ENCODE data around the gene AGTR1. TPM values are rescaled to one million over a fixed set of nuclear protein-coding genes. Genes with fewer than 3 reads are reported as not detected.
"Not testable (repeated sequence)": the region's sequence is repeated elsewhere in the genome, so short reads cannot be mapped to it uniquely, and the experiment has no call there.

Gene AGTR1
- total RNA-seq, 2 experiments from 2014 or later: not detected

DNA sequence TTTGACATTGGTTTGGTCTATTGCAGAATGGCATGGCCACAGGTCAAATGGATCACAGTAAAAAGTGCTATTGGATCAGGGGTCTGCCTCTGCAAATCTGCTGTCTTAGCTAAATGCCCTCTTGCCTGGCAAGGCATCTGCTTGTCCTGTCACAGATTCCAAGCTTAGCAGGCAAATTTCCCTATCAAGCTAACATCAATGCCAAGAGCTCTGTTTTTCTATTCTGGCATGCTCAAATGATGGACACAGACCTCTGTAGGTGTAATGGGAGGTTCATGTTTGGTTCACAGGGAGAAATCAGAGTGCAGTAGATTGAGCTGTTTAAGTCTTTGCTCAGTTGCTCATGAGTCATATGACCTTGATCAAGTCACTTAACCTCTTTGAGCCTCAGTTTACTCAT, 75.1 kb downstream of the AGTR1 start:
- intact Hi-C loops (cut with DNase I, micrococcal nuclease): no loop called here
- no peak overlapping the region for H3K27ac Mint-ChIP-seq
- H3K4me3 Mint-ChIP-seq: no peak overlapping the region
- DNase-seq (no peak), ATAC-seq (no peak)
- no peaks in the 10 kb centered on the region for H3K36me3 Mint-ChIP-seq (ENCODE audit: low read depth)
- no peaks in the 10 kb centered on the region for H3K4me1 Mint-ChIP-seq
- peaks cover 3% of the 10 kb centered on the region for H3K9me3 Mint-ChIP-seq (ENCODE audit: low read depth)
- H3K27me3 Mint-ChIP-seq: no peaks in the 10 kb centered on the region
- CTCF ChIA-PET: no interaction called here
- POLR2A ChIA-PET: no interaction called here

DNA sequence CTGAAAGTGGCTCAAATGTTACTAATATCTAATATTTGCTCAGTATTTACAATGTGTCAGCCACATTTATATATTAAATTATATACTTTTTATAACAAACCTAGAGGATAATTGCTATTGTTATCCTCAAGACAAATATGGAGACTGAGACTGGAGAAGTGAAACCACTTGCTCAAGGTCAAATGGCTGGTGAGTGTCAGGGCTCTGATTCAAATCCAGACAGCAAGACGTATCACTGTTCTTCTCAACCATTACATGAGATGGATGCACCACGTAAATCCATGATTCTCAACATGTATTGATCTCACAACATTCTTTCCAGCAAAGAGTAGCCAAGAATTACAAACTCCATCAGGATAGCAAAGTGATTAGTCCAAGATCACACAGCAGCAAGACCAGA, 76.1 kb downstream of the AGTR1 start:
- Mint-ChIP-seq H3K27me3 (no peaks in the 10 kb centered on the region), H3K36me3 (ENCODE audit: low read depth) (no peaks in the 10 kb centered on the region), H3K4me1 (no peaks in the 10 kb centered on the region), H3K9me3 (ENCODE audit: low read depth) (peaks cover 3% of the 10 kb centered on the region), H3K27ac (no peak overlapping the region), H3K4me3 (no peak overlapping the region)
- CTCF ChIA-PET: no interaction called here
- ATAC-seq (no peak), DNase-seq (no peak)
- POLR2A ChIA-PET: no interaction called here
- intact Hi-C loops (cut with DNase I, micrococcal nuclease): no loop called here

DNA sequence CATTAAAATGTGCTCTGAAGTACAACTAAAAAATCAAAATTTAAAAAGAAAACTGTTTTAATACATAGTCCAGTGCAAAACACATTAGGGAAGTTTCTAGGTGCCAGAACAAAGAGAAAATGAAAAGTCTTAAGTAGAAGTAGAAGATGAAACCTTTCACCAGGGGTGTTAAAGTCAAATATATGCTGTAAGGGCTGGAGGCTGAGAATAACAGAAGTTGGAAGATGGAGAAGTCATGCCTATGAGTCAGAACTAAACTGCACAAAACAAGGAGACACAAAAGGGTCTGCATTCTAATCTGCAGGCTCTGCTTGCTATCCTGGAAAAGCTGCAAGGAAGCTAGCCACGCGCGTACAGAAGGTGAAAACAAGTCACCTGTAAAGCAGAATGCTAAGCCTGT, 81.2 kb downstream of the AGTR1 start:
- Mint-ChIP-seq H3K27me3 (no peaks in the 10 kb centered on the region), H3K9me3 (ENCODE audit: low read depth) (no peaks in the 10 kb centered on the region), H3K4me3 (no peak overlapping the region), H3K27ac (no peak overlapping the region), H3K36me3 (ENCODE audit: low read depth) (no peaks in the 10 kb centered on the region), H3K4me1 (no peaks in the 10 kb centered on the region)
- intact Hi-C loops (cut with DNase I, micrococcal nuclease): no loop called here
- ChIA-PET POLR2A (no interaction called here), CTCF (no interaction called here)
- DNase-seq (no peak), ATAC-seq (no peak)

DNA sequence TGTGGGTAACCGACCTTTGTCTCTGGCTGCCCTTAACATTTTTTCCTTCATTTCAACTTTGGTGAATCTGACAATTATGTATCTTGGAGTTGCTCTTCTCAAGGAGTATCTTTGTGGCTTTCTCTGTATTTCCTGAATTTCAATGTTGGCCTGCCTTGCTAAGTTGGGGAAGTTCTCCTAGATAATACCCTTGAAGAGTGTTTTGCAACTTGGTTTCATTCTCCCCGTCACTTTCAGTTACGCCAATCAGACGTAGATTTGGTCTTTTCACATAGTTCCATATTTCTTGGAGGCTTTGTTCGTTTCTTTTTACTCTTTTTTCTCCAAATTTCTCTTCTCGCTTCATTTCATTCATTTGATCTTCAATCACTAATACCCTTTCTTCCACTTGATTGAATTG, 87.3 kb downstream of the AGTR1 start:
- H3K36me3 Mint-ChIP-seq (ENCODE audit: low read depth): not testable (repeated sequence)

DNA sequence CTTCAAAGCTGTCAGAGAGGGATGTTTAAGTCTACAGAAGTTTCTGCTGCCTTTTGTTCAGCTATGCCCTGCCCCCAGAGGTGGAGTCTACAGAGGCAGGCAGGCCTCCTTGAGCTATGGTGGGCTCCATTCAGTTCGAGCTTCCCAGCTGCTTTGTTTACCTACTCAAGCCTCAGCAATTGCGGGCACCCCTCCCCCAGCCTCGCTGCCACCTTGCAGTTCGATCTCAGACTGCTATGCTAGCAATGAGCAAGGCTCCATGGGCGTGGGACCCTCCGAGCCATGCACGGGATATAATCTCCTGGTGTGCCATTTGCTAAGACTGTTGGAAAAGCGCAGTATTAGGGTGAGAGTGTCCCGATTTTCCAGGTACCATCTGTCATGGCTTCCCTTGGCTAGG, 88.5 kb downstream of the AGTR1 start:
- DNase-seq; H3K4me1 Mint-ChIP-seq; intact Hi-C loops (cut with DNase I, micrococcal nuclease); ATAC-seq; CTCF ChIA-PET; H3K4me3 Mint-ChIP-seq; POLR2A ChIA-PET; H3K27me3 Mint-ChIP-seq; H3K9me3 Mint-ChIP-seq (ENCODE audit: low read depth); H3K36me3 Mint-ChIP-seq (ENCODE audit: low read depth); H3K27ac Mint-ChIP-seq: not testable (repeated sequence)

More for the DNA sequence above, 87.3 kb downstream of the AGTR1 start:
- intact Hi-C loops (cut with DNase I, micrococcal nuclease); H3K27me3 Mint-ChIP-seq; CTCF ChIA-PET; ATAC-seq; H3K27ac Mint-ChIP-seq; POLR2A ChIA-PET; H3K9me3 Mint-ChIP-seq (ENCODE audit: low read depth); DNase-seq; H3K4me3 Mint-ChIP-seq; H3K4me1 Mint-ChIP-seq: not testable (repeated sequence)

DNA sequence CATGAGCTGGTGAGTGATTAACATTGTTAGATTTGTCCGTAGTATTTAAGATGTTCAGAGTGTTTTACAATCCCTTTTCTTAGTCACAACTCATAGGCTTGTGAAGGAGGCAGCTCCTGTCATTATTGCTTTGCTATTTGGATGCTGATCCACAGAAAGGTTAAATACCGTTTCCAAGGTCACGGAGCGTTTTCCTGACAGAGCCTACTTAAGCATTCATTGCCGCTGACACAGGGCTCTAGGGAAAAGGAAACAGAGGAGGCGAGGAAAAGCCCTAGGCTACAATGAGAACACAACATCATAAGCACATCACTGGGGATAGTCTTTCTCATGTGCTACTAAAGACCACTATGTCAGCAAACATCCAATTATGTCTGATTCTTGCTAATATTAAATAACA, 91.4 kb downstream of the AGTR1 start:
- H3K36me3 Mint-ChIP-seq (ENCODE audit: low read depth): no peaks in the 10 kb centered on the region
- CTCF ChIA-PET: interaction anchor here (1.2 kb wide), 1 partner anchor 9 kb away, joined by 3 read pairs; no protein-coding TSS in a partner anchor
- no peaks in the 10 kb centered on the region for H3K4me1 Mint-ChIP-seq

DNA sequence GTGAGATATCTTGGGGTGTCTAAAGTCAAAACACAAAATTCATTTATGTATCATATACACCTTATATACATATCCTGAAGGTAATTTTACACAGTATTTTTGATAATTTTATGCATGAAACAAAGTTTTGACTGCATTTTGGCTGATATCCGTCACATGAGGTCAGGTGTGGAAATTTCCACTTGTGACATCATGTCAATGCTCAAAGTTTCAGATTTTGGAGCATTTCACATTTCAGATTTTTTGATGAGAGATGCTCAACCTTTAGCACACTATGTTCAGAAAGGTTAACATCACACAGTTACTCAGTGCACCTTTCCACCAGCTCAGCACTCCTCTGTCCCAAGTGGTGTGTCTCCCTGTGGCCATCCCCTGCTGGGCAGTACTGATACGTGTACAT, 92.2 kb downstream of the AGTR1 start:
- Mint-ChIP-seq H3K36me3 (ENCODE audit: low read depth) (no peaks in the 10 kb centered on the region), H3K4me1 (no peaks in the 10 kb centered on the region), H3K9me3 (ENCODE audit: low read depth) (no peaks in the 10 kb centered on the region), H3K27me3 (peaks cover 2% of the 10 kb centered on the region), H3K27ac (no peak overlapping the region), H3K4me3 (no peak overlapping the region)
- no peak for DNase-seq
- intact Hi-C loops (cut with DNase I, micrococcal nuclease): no loop called here
- POLR2A ChIA-PET: no interaction called here
- ATAC-seq: no peak
- CTCF ChIA-PET: no interaction called here

More for the DNA sequence above, 91.4 kb downstream of the AGTR1 start:
- Mint-ChIP-seq H3K27me3 (peaks cover 2% of the 10 kb centered on the region), H3K9me3 (ENCODE audit: low read depth) (no peaks in the 10 kb centered on the region), H3K4me3 (no peak overlapping the region), H3K27ac (no peak overlapping the region)
- intact Hi-C loops (cut with DNase I, micrococcal nuclease): no loop called here
- POLR2A ChIA-PET: no interaction called here
- ATAC-seq: no peak
- DNase-seq: no peak

DNA sequence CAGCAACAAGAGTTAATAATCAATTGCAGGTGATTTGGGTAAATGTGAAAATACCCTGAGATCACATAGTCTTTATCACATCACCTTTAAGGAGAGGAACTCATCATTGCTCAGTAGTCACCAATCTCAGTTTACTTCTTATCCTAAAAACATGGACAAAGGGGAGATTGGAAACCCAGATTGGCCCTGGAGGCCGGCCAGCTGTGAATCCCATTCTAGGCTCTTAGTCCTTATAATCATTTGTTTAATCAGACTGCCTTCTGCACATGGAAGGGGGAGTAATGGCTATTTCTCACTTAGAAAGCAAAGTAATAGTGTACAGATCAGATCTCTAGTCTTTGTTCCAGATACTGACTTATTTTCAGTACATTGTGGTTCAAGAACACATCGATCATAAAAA, 92.7 kb downstream of the AGTR1 start:
- no peak for DNase-seq
- Mint-ChIP-seq H3K27me3 (peaks cover 2% of the 10 kb centered on the region), H3K9me3 (ENCODE audit: low read depth) (no peaks in the 10 kb centered on the region), H3K4me3 (no peak overlapping the region), H3K36me3 (ENCODE audit: low read depth) (no peaks in the 10 kb centered on the region), H3K27ac (no peak overlapping the region), H3K4me1 (no peaks in the 10 kb centered on the region)
- ChIA-PET POLR2A (no interaction called here), CTCF (no interaction called here)
- intact Hi-C loops (cut with DNase I, micrococcal nuclease): no loop called here
- no peak for ATAC-seq

DNA sequence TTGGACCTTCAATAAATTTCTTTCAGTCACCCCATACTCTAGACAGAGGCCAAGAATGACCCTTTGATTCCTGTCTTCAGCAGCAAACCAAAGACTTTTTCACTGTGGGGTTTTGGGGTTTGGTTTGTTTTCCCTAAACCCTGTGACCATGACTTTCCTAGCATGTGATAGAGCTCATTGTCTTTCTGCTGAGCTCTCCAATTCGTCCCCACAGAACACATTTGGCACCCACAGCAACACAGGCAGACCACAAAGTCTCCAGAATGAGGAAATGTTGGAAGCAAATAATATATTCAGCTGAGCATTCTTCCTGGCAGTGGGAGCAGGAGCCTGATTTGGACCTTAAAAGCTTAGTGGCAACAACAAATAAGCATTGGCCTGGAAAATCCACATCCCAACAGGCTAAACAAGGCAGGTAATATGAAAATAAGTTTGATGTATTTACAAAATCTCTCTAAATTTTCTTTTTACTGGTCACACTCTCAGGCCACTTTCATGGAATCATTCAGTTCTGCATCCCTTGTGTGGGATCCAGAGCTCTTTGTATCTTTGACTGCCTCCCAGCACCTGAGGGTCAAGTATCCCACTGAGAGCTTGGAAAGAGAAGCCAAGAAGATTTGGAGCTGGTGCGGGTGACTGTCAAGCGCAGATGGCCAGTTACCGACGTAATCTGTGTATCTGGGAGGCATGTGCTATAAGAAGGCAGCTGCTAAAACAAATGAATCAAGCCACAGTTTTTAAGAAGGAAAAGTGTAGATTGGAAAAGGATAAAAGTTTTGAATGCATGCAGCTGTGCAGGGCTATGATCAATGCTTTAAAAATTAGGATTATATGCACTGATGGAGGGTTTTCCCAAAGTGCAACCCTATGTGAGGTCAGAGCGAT, 93.4 kb downstream of the AGTR1 start:
- no peak for DNase-seq
- no peak for ATAC-seq
- Mint-ChIP-seq H3K4me3 (no peak overlapping the region), H3K4me1 (no peaks in the 10 kb centered on the region), H3K27ac (no peak overlapping the region), H3K36me3 (ENCODE audit: low read depth) (no peaks in the 10 kb centered on the region), H3K9me3 (ENCODE audit: low read depth) (no peaks in the 10 kb centered on the region), H3K27me3 (peaks cover 2% of the 10 kb centered on the region)
- CTCF ChIA-PET: no interaction called here
- intact Hi-C loops (cut with DNase I, micrococcal nuclease): no loop called here
- POLR2A ChIA-PET: no interaction called here

DNA sequence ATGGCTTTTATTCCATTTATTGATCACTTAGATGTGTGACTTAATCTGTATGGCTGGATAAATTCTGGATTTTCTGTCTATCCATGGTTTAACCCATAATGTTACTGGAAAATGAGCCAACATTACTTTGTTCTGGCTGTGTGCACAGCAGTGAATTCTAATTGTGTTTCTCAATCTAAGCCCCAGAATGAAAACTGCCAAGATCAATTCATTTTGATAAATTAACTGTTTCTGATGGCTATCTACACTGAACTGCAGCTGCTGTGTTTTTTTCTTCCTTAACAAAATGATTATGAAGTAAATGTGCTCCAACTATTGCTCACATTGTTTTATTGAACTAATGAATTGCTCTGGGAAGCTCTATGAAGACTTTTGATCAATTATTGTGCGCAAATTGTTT, 94.2 kb downstream of the AGTR1 start:
- Mint-ChIP-seq H3K27ac (no peak overlapping the region), H3K27me3 (peaks cover 2% of the 10 kb centered on the region), H3K4me3 (no peak overlapping the region), H3K9me3 (ENCODE audit: low read depth) (no peaks in the 10 kb centered on the region), H3K36me3 (ENCODE audit: low read depth) (no peaks in the 10 kb centered on the region), H3K4me1 (no peaks in the 10 kb centered on the region)
- no peak for ATAC-seq
- ChIA-PET POLR2A (no interaction called here), CTCF (no interaction called here)
- DNase-seq: no peak
- intact Hi-C loops (cut with DNase I, micrococcal nuclease): no loop called here

DNA sequence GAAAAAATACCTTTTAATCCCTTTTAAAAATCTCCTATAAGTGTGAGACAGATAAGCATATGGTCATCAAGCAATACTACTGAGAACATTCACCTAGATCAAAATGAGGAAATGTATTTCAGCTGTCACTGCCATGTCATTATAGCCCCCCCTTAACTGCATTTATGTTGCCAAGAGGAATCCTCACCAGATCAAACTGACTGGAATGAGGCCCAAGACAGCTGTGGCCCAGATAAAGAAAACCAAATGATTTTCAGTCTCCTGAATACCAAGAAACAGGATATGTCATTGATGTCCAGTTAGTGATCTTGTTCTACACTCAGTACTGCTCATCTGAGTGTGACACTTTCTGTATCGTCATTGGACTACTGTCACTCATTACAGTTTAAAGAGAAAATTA, 94.8 kb downstream of the AGTR1 start:
- H3K27me3 Mint-ChIP-seq: peaks cover 2% of the 10 kb centered on the region
- H3K36me3 Mint-ChIP-seq (ENCODE audit: low read depth): no peaks in the 10 kb centered on the region
- no peaks in the 10 kb centered on the region for H3K4me1 Mint-ChIP-seq
- ATAC-seq: no peak
- ChIA-PET CTCF (no interaction called here), POLR2A (no interaction called here)
- no peak overlapping the region for H3K27ac Mint-ChIP-seq
- H3K9me3 Mint-ChIP-seq (ENCODE audit: low read depth): no peaks in the 10 kb centered on the region
- DNase-seq: no peak
- H3K4me3 Mint-ChIP-seq: no peak overlapping the region
- intact Hi-C loops (cut with DNase I, micrococcal nuclease): no loop called here
